ENCODE measurements around the gene IL34. TPM values are rescaled to one million over a fixed set of nuclear protein-coding genes. Genes with fewer than 3 reads are reported as not detected.

Gene IL34
- total RNA-seq, 1 donor from 2014 or later = 1.4 TPM

DNA sequence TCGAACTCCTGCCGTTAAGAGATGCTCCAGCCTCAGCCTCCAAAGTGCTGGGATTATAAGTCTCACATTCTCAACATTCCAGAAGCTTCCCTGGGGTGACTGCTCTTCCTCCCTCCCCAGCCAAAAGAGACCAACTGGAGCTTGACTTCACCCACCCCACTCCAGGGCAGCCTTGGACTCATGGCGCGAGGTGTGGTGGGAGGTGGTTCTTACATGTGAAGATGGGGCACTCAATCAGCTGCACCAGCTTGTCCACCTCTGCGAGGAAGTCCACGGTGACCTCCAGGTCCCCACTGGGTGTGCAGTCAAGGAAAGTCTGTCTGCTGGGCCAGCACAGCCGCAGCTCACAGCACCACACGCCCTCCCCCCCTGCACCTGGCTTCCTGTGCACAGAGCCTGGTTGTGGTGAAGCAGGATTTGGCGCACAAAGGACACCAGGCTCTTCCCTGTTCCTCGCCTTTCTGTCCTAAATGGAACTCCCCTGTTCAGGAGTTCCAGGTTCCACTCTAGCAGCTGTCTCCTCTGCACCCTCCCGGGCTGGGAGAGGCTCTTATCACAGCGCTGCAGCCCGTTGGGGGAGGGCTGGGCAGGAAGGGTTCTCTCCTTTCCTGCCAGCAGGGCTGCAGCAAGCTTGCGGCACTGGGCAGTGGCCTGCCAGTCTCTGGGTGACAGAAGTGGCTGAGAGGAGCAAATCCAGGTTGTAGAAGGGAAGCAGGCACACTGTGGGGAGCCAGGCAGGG is 49.1 kb downstream of the IL34 start:
- Mint-ChIP-seq H3K4me3 (no peak overlapping the region), H3K4me1 (peaks cover 43% of the 10 kb centered on the region), H3K27ac (peak overlapping the region; percentile 52), H3K27me3 (ENCODE audit: low read depth) (no peaks in the 10 kb centered on the region), H3K36me3 (peaks cover 2% of the 10 kb centered on the region), H3K9me3 (no peaks in the 10 kb centered on the region)
- TF ChIP-seq, protein P1, sequence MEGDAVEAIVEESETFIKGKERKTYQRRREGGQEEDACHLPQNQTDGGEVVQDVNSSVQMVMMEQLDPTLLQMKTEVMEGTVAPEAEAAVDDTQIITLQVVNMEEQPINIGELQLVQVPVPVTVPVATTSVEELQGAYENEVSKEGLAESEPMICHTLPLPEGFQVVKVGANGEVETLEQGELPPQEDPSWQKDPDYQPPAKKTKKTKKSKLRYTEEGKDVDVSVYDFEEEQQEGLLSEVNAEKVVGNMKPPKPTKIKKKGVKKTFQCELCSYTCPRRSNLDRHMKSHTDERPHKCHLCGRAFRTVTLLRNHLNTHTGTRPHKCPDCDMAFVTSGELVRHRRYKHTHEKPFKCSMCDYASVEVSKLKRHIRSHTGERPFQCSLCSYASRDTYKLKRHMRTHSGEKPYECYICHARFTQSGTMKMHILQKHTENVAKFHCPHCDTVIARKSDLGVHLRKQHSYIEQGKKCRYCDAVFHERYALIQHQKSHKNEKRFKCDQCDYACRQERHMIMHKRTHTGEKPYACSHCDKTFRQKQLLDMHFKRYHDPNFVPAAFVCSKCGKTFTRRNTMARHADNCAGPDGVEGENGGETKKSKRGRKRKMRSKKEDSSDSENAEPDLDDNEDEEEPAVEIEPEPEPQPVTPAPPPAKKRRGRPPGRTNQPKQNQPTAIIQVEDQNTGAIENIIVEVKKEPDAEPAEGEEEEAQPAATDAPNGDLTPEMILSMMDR (IDR thresholded peaks at IDR 0.05; ENCODE audit: unreplicated experiment) = no peak
- no peak for DNase-seq (ENCODE audit: low spot score in 2 of 2, unreplicated experiment in 2 of 2)

DNA sequence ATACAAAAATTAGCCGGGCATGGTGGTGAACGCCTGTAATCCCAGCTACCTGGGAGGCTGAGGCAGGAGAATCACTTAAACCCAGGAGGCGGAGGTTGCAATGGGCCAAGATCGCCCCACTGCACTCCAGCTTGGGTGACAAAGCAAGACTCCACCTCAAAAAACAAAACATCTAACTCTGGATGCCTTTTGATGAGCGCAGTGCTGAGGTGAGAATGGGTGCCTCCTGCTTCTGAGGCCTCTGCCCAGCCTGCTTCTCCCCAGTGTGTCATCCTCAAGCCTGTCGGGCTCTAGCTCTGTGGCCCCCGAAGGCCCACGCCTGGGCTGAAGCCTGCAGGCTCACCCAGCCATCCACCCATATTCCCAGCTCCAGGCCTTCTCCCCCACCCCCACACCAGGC is 50.0 kb downstream of the IL34 start:
- peaks cover 46% of the 10 kb centered on the region for H3K4me1 Mint-ChIP-seq

GRCh38 chr16:70696952-70697593 is 50.7 kb downstream of the IL34 start:
- no peak for DNase-seq (ENCODE audit: low spot score in 2 of 2, unreplicated experiment in 2 of 2)
- Mint-ChIP-seq H3K36me3 (peaks cover 2% of the 10 kb centered on the region), H3K4me3 (no peak overlapping the region), H3K9me3 (no peaks in the 10 kb centered on the region), H3K27me3 (ENCODE audit: low read depth) (no peaks in the 10 kb centered on the region), H3K27ac (peak overlapping the region; percentile 89), H3K4me1 (peaks cover 53% of the 10 kb centered on the region)
- TF ChIP-seq, protein P1 (IDR thresholded peaks at IDR 0.05; ENCODE audit: unreplicated experiment) = no peak

More for the DNA sequence above, 50.0 kb downstream of the IL34 start:
- H3K27me3 Mint-ChIP-seq (ENCODE audit: low read depth) = no peaks in the 10 kb centered on the region
- no peak for DNase-seq (ENCODE audit: low spot score in 2 of 2, unreplicated experiment in 2 of 2)
- H3K4me3 Mint-ChIP-seq = no peak overlapping the region
- TF ChIP-seq, protein P1 (IDR thresholded peaks at IDR 0.05; ENCODE audit: unreplicated experiment) = no peak
- H3K9me3 Mint-ChIP-seq = no peaks in the 10 kb centered on the region
- peak overlapping the region; percentile 89 for H3K27ac Mint-ChIP-seq
- peaks cover 2% of the 10 kb centered on the region for H3K36me3 Mint-ChIP-seq

GRCh38 chr16:70697594-70698170 is 51.3 kb downstream of the IL34 start:
- Mint-ChIP-seq H3K27me3 (ENCODE audit: low read depth) (no peaks in the 10 kb centered on the region), H3K27ac (peak overlapping the region; percentile 89), H3K4me3 (no peak overlapping the region), H3K36me3 (peaks cover 2% of the 10 kb centered on the region), H3K9me3 (no peaks in the 10 kb centered on the region), H3K4me1 (peaks cover 59% of the 10 kb centered on the region)
- TF ChIP-seq, protein P1 (IDR thresholded peaks at IDR 0.05; ENCODE audit: unreplicated experiment) = no peak
- no peak for DNase-seq (ENCODE audit: low spot score in 2 of 2, unreplicated experiment in 2 of 2)

GRCh38 chr16:70698901-70699300 is 52.5 kb downstream of the IL34 start:
- no peak for DNase-seq (ENCODE audit: low spot score in 2 of 2, unreplicated experiment in 2 of 2)
- TF ChIP-seq, protein P1 (IDR thresholded peaks at IDR 0.05; ENCODE audit: unreplicated experiment) = no peak
- Mint-ChIP-seq H3K4me3 (no peak overlapping the region), H3K27ac (peak overlapping the region; percentile 24), H3K27me3 (ENCODE audit: low read depth) (no peaks in the 10 kb centered on the region), H3K36me3 (peaks cover 2% of the 10 kb centered on the region), H3K9me3 (no peaks in the 10 kb centered on the region), H3K4me1 (peaks cover 65% of the 10 kb centered on the region)

Measured in mesothelial cell of epicardium (in vitro differentiated cells).